ENCODE data around the gene FSTL4.

The FSTL4 gene

GRCh38 chr5:133327946-133328401 lies 284.4 kb downstream of the FSTL4 start:
- no peak for TF ChIP-seq CTCF (IDR thresholded peaks at IDR 0.05; ENCODE audit: low read length, missing control alignments)
- no peak overlapping the region for H3K4me3 ChIP-seq (replicated peaks; ENCODE audit: low read depth, low read length)
- no peak for DNase-seq (ENCODE audit: low read depth)

GRCh38 chr5:133326361-133326760 lies 286.0 kb downstream of the FSTL4 start:
- DNase-seq (ENCODE audit: low read depth): no peak

GRCh38 chr5:133325864-133326263 lies 286.5 kb downstream of the FSTL4 start:
- no peak overlapping the region for H3K4me3 ChIP-seq (replicated peaks; ENCODE audit: low read depth, low read length)
- no peak for DNase-seq (ENCODE audit: low read depth)
- no peak for TF ChIP-seq CTCF (IDR thresholded peaks at IDR 0.05; ENCODE audit: low read length, missing control alignments)

More at GRCh38 chr5:133326361-133326760, 286.0 kb downstream of the FSTL4 start:
- H3K4me3 ChIP-seq (replicated peaks; ENCODE audit: low read depth, low read length): no peak overlapping the region
- no peak for TF ChIP-seq CTCF (IDR thresholded peaks at IDR 0.05; ENCODE audit: low read length, missing control alignments)

- DNase-seq (ENCODE audit: low read depth): no peak
- H3K4me3 ChIP-seq (replicated peaks; ENCODE audit: low read depth, low read length): no peak overlapping the region
- no peak for TF ChIP-seq CTCF (IDR thresholded peaks at IDR 0.05; ENCODE audit: low read length, missing control alignments)
Measured at GRCh38 chr5:133324926-133325325, 287.4 kb downstream of the FSTL4 start.

GRCh38 chr5:133323494-133324457 lies 288.6 kb downstream of the FSTL4 start:
- no peak for TF ChIP-seq CTCF (IDR thresholded peaks at IDR 0.05; ENCODE audit: low read length, missing control alignments)
- H3K4me3 ChIP-seq (replicated peaks; ENCODE audit: low read depth, low read length): no peak overlapping the region
- no peak for DNase-seq (ENCODE audit: low read depth)

- DNase-seq (ENCODE audit: low read depth): no peak
- H3K4me3 ChIP-seq (replicated peaks; ENCODE audit: low read depth, low read length): no peak overlapping the region
- TF ChIP-seq CTCF (IDR thresholded peaks at IDR 0.05; ENCODE audit: low read length, missing control alignments): no peak
Measured at GRCh38 chr5:133322743-133323142, 289.6 kb downstream of the FSTL4 start.
